GM12872 (cell line): ENCODE results near the gene OR51T1.

Experiments used
- TF ChIP-seq, protein P1 (sequence below): IDR thresholded peaks from 3 replicates; pipeline ENCODE4 v1.5.1; 2011; ENCODE audit warnings: low read depth, mild to moderate bottlenecking, low read length, moderate library complexity; ENCODE audit not compliant: insufficient read depth

Gene OR51T1

DNA sequence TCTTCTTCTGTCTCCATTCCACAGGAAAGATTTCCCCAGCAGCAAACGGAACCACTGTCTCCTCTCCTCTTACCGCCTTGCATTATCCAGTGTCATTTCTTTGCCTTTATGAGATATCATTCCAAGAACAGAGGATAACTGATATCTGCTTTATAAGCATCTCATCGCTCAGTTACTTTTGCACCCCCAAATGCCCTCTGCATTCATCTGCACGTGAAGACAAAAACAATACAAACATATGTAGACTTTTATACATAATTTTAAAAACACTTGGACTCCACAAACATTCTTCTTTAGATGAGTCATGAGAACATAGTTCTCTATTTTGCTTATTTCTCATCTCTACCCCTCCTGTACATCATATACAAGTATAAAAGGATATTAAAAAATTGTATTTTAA is 512 bp upstream of the OR51T1 start:
- TF ChIP-seq, protein P1, sequence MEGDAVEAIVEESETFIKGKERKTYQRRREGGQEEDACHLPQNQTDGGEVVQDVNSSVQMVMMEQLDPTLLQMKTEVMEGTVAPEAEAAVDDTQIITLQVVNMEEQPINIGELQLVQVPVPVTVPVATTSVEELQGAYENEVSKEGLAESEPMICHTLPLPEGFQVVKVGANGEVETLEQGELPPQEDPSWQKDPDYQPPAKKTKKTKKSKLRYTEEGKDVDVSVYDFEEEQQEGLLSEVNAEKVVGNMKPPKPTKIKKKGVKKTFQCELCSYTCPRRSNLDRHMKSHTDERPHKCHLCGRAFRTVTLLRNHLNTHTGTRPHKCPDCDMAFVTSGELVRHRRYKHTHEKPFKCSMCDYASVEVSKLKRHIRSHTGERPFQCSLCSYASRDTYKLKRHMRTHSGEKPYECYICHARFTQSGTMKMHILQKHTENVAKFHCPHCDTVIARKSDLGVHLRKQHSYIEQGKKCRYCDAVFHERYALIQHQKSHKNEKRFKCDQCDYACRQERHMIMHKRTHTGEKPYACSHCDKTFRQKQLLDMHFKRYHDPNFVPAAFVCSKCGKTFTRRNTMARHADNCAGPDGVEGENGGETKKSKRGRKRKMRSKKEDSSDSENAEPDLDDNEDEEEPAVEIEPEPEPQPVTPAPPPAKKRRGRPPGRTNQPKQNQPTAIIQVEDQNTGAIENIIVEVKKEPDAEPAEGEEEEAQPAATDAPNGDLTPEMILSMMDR, result no peak

DNA sequence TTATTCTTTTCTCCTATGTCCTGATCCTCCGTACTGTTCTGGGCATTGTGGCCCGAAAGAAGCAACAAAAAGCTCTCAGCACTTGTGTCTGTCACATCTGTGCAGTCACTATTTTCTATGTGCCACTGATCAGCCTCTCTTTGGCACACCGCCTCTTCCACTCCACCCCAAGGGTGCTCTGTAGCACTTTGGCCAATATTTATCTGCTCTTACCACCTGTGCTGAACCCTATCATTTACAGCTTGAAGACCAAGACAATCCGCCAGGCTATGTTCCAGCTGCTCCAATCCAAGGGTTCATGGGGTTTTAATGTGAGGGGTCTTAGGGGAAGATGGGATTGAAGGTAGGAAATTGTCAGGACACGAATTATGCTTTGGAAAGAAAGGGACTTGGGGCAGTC is 843 bp downstream of the OR51T1 start:
- TF ChIP-seq, protein P1, result no peak

DNA sequence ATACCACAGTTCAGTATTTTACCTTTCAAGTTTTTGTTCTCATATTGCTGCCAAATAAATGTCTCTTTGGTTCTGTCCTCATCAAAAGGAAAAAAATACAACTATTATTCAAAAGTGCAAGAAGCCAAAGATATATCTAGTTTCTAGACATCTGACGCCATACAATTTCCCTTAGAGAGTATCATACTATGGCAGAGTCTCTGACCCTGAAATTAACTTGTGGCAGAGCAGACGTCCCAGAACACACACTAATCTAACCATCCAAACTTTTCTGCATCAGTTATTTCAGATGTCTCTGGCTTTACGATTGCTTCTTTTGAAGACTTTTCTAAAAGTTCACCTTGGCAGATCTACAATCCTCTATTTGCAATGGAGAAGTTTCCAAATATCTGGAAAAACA is 2.7 kb downstream of the OR51T1 start:
- TF ChIP-seq, protein P1, result no peak

DNA sequence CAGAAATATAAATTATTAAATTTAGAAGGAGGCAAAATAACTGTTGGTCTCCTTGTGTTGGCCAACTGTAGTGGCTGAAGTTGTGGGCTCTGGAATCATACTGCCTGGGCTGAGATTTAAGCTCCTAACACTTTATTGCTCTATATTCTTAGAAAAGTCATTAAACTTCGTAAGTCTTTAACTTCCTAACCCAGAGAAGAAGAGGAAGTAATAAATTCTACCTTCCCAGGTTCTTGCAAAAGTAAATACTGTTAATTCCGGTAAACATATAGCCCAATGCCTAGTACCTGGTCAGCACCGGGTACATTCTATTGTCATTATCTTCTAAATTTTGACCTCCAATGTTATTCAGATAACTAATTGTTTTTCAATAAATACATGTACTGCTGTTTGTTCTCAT is 4.5 kb downstream of the OR51T1 start:
- TF ChIP-seq, protein P1, result no peak

DNA sequence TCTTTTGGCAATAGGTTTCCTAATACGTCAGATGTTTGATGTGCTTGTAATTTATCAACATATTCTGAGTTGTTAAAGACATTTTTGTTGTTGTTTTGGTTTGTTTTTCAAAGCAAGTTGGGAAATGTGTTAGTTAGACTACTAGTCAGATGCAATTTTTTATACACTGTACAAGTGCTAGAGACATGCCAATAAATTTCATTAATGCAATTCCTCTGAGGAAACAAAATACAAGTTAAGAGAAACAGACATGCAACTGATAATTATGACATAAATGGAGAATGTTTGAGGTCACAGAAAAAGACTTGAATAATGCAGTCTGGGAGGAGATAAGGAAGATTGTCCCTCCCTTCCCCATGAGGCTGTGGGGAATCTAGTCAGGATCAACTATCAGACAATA is 5.9 kb downstream of the OR51T1 start:
- TF ChIP-seq, protein P1, result no peak

DNA sequence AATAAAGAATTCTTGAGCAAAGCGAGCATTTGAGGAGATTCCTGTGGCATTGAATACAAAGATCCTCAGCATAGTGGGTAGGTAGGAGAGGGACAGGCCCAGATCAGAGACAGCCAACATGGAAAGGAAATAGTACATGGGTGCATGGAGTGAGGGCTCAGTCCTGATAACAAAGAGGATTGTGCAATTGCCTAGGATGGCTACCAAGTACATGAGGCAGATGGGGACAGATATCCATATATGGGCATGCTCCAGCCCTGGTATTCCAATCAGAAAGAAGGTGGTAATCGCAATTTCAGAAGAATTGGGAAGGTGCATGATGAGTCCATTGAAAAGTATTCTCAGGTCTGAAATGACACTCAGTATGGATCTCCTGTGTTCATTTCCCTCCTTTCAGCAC is 8.6 kb downstream of the OR51T1 start:
- TF ChIP-seq, protein P1, result no peak

DNA sequence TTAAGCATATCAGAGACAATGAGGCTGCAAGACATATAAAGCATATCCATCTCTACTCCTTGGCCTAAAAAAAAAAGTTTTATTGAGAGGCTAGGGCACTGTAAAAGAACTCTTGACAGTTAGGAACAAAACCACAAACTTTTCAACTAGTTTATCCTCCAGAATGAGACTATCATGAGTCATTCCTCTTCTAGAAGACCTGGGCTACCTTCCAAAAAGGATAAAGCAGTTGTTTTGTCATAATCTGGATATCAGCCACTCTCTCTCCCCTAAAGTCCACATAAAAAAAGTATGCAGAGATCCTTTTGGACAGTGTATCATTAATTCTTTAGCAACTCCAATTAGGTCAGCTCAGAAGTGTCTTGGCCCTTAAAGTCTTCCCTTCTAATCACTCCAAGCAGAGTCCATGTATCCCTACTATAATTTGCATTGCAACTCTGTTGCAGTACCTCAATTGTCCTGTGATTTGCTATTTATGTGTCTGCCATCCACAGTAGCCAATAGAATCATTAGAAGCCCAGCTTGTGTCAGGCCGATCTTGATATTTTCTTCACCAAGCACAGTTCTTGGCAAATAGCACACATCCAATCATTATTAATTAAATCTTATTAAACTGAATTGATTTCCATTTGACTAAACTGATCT is 10.4 kb downstream of the OR51T1 start:
- TF ChIP-seq, protein P1, result no peak

DNA sequence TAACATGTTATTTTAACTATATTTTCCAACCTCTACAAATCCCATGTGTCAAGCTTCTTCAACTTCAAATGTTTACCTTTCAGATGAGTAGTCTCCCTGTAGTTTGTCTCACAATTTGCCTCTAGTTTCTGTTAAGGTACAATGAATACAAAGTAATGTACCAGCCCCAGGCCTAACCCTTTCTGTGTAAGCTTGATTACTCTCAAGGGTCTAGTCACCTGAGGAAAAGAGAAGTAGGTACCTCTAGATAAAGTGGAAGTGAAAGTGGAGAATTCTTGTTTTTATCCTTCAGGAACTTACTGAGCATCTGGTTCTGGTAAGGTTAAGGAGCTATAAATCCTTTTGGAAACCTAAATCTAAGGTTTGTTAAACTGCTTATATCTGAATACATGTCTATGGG is 21.8 kb downstream of the OR51T1 start, which contains the start of gene OR51A7:
TSS of gene OR51A7 (plus strand) at position 300 of the 400 bp plus-strand sequence. CDS start 3,587 bp downstream, outside the sequence.
- TF ChIP-seq, protein P1, result no peak
